ENCODE results near the gene FARS2. TPM values are rescaled to one million over a fixed set of nuclear protein-coding genes. Genes with fewer than 3 reads are reported as not detected.

The FARS2 gene
- total and polyA plus RNA-seq, 8 donors = 15.1 to 20.3 (median 17.9) TPM

DNA sequence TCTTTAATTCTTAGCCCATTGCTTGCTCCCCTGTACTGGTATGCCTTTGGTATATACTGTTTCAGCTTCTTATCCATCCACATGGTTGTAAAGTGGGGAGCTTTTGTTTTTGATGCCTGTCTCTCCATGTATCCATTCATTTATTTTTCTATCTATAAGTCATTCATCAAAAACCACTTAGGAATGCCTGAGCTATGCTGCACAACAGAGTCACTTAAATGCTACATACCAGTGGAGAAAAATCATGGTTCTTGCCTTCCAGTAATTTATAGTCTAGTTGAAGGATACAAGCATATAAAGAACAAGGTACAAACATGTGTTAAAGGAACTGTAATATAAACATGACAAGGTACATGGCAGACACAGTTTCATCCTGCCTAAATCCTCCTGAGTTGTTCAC, 398.2 kb downstream of the FARS2 start:
- H3K4me3 ChIP-seq = no peak overlapping the region
- no peaks in the 10 kb centered on the region for H3K9me3 ChIP-seq
- H3K27me3 ChIP-seq = no peaks in the 10 kb centered on the region
- no peak for DNase-seq
- H3K4me1 ChIP-seq = no peaks in the 10 kb centered on the region
- H3K36me3 ChIP-seq = no peaks in the 10 kb centered on the region
- ATAC-seq = no peak
- intact Hi-C loops (cut with DNase I) = no loop called here
- TF ChIP-seq, protein P1, sequence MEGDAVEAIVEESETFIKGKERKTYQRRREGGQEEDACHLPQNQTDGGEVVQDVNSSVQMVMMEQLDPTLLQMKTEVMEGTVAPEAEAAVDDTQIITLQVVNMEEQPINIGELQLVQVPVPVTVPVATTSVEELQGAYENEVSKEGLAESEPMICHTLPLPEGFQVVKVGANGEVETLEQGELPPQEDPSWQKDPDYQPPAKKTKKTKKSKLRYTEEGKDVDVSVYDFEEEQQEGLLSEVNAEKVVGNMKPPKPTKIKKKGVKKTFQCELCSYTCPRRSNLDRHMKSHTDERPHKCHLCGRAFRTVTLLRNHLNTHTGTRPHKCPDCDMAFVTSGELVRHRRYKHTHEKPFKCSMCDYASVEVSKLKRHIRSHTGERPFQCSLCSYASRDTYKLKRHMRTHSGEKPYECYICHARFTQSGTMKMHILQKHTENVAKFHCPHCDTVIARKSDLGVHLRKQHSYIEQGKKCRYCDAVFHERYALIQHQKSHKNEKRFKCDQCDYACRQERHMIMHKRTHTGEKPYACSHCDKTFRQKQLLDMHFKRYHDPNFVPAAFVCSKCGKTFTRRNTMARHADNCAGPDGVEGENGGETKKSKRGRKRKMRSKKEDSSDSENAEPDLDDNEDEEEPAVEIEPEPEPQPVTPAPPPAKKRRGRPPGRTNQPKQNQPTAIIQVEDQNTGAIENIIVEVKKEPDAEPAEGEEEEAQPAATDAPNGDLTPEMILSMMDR (IDR thresholded peaks at IDR 0.05) = no peak
- H3K27ac ChIP-seq = no peak overlapping the region

DNA sequence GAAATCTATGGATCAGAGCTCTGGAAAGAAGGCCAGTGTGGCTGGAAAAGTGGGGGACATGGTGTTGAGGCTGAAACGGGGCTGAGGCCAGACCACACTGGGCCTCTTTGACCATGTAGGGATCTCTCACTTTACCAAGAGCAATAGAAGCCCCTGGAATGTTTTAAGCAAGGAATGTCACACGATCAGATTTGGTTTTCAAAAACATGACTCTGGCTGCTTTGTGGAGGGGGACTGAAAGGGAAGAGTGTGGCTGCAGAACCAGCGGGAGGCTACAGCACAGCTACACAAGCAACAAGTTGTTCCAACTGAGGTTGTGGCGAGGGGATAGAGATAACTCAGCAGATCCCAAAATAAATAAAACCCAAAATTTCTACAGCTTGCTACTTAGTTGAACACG, 399.5 kb downstream of the FARS2 start:
- no peak overlapping the region for H3K27ac ChIP-seq
- ATAC-seq (no peak), DNase-seq (no peak)
- TF ChIP-seq, protein P1 (IDR thresholded peaks at IDR 0.05) = no peak
- no peaks in the 10 kb centered on the region for H3K27me3 ChIP-seq
- intact Hi-C loops (cut with DNase I) = no loop called here
- no peak overlapping the region for H3K4me3 ChIP-seq
- H3K36me3 ChIP-seq = no peaks in the 10 kb centered on the region
- no peaks in the 10 kb centered on the region for H3K4me1 ChIP-seq
- no peaks in the 10 kb centered on the region for H3K9me3 ChIP-seq

DNA sequence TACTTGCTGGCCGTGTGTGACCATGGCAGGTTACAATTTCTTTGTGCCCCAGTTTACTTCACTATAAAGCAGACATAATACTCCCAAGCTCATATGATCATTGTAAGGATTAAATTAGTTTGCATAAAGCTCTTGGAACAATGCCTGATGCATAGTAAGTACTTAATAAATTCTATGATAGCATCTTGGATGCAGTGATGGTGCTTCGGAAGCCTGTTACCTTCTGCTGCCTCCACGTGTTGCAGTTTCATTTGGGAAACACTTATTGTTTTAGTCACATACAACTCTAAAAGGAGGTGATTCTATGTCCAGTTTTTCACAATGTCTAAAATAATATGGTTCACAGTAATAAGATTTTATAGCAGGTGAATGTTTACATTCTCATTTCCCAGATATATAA, 401.5 kb downstream of the FARS2 start:
- Histone ChIP-seq H3K27ac (no peak overlapping the region), H3K4me3 (no peak overlapping the region), H3K36me3 (no peaks in the 10 kb centered on the region), H3K9me3 (no peaks in the 10 kb centered on the region), H3K4me1 (no peaks in the 10 kb centered on the region), H3K27me3 (no peaks in the 10 kb centered on the region)
- ATAC-seq = no peak
- DNase-seq = no peak
- TF ChIP-seq, protein P1 (IDR thresholded peaks at IDR 0.05) = no peak
- intact Hi-C loops (cut with DNase I) = no loop called here

- DNase-seq (no peak), ATAC-seq (no peak)
- H3K4me1 ChIP-seq = no peaks in the 10 kb centered on the region
- no peaks in the 10 kb centered on the region for H3K27me3 ChIP-seq
- TF ChIP-seq, protein P1 (IDR thresholded peaks at IDR 0.05) = no peak
- intact Hi-C loops (cut with DNase I) = no loop called here
- no peak overlapping the region for H3K4me3 ChIP-seq
- H3K36me3 ChIP-seq = no peaks in the 10 kb centered on the region
- no peak overlapping the region for H3K27ac ChIP-seq
- no peaks in the 10 kb centered on the region for H3K9me3 ChIP-seq
Measured at GRCh38 chr6:5663259-5663658, 401.9 kb downstream of the FARS2 start.

GRCh38 chr6:5663739-5664138, 402.4 kb downstream of the FARS2 start:
- TF ChIP-seq, protein P1 (IDR thresholded peaks at IDR 0.05) = no peak
- H3K27ac ChIP-seq = no peak overlapping the region
- no peak overlapping the region for H3K4me3 ChIP-seq
- intact Hi-C loops (cut with DNase I) = no loop called here
- DNase-seq (no peak), ATAC-seq (no peak)
- no peaks in the 10 kb centered on the region for H3K9me3 ChIP-seq
- H3K4me1 ChIP-seq = no peaks in the 10 kb centered on the region
- H3K27me3 ChIP-seq = no peaks in the 10 kb centered on the region
- no peaks in the 10 kb centered on the region for H3K36me3 ChIP-seq
